Motor neuron (in vitro differentiated cells): Measurements from ENCODE around the gene YIPF1. TPM values are rescaled to one million over a fixed set of nuclear protein-coding genes. Genes with fewer than 3 reads are reported as not detected.
A peak's percentile ranks its signal among the peaks of the same experiment; 100 is the strongest.

ENCODE experiments used
- ATAC-seq, 8 experiments: fragments of 200-7000 bp; cut with Tn5 transposase; replicated peaks in 6 of 8; 2 replicates each; pipeline ENCODE4 v1.8.0; 2021; ENCODE audit warnings: mild to moderate bottlenecking in 8 of 8, moderate library complexity in 8 of 8
- H3K27ac ChIP-seq, 2 donors: fragments of 250-450 bp; sonication (Bioruptor Pico); 2 replicates each; pipeline ENCODE4 v1.9.0; 2021; ENCODE audit warnings: antibody characterized with exemption in 2 of 2, mild to moderate bottlenecking in 2 of 2, moderate library complexity in 1 of 2
- H3K4me1 ChIP-seq, 2 donors: fragments of 250-450 bp; sonication (Bioruptor Pico); replicated peaks in 1 of 2; 2 replicates each; pipeline ENCODE4 v1.6.1; 2021; ENCODE audit warnings: antibody characterized with exemption in 2 of 2, mild to moderate bottlenecking in 2 of 2, moderate library complexity in 1 of 2
- H3K4me3 ChIP-seq, 5 donors: fragments of 250-450 bp; sonication (Bioruptor Pico); 2 replicates each; pipeline ENCODE4 v1.9.0; 2021; ENCODE audit warnings: antibody characterized with exemption in 5 of 5, mild to moderate bottlenecking in 5 of 5, moderate library complexity in 4 of 5
- WGBS, 10 experiments: fragments of 450-650 bp; shearing (Covaris generic); methylation state at CpG; one replicate each; pipeline ENCODE4 v1.0.0; 2022; 5-methylcytosine and 5-hydroxymethylcytosine counted together
- in situ Hi-C, 9 experiments: fragments of 400-800 bp; cut with MboI; loops; one replicate each; pipeline ENCODE4 v1.15.0; 2021; ENCODE audit warnings: low sequenced_read_pairs in 9 of 9, low pct_unique_long_range_greater_than_20kb in 2 of 9; ENCODE audit not compliant: unreplicated experiment in 9 of 9
- total RNA-seq, 8 experiments: library from RNA; unstranded; fragments of 300-600 nt; gene quantifications; 2 replicates each; pipeline versions ENCODE4 v1.2.3 to v1.2.4, GENCODE V29; 2022

The YIPF1 gene
- 10 to 100 TPM; 18.4 to 41.4 (median 34.6) TPM for total RNA-seq

- WGBS, 10 experiments: 0 to 28% (median 6%) methylated on average over 1 to 51 of the region's 62 CpGs
- Histone ChIP-seq H3K27ac (no peak within 1 kb of the TSS), H3K4me3 (peak within 1 kb of the TSS; percentile 61 to 85 (median 72)), H3K4me1 (peaks cover 4 to 5% of the 10 kb centered on the region in 2 donors)
- peak; percentile 97 to 100 (median 100) for ATAC-seq
- in situ Hi-C loops: no loop called here
These were observed at the start of gene YIPF1 for GRCh38 chr1:53889304-53890298. Gene YIPF1 (minus strand): TSS chr1:53889797. CDS start chr1:53888937, 860 bp downstream.

GRCh38 chr1:53938136-53938830 lies 48.7 kb upstream of the YIPF1 start:
- no peaks in the 10 kb centered on the region for H3K4me1 ChIP-seq
- H3K27ac ChIP-seq: no peak overlapping the region
- no peak overlapping the region for H3K4me3 ChIP-seq
- ATAC-seq: no peak
- in situ Hi-C loops: no loop called here
- 83 to 100% (median 94%) methylated on average over 1 to 4 of the region's 4 CpGs for WGBS, 10 experiments

GRCh38 chr1:53936430-53936829 lies 46.8 kb upstream of the YIPF1 start:
- in situ Hi-C loops: no loop called here
- no peaks in the 10 kb centered on the region for H3K4me1 ChIP-seq
- H3K27ac ChIP-seq: no peak overlapping the region
- no peak overlapping the region for H3K4me3 ChIP-seq
- no peak for ATAC-seq
- 82 to 100% (median 87%) methylated on average over 1 of the region's 1 CpG for WGBS, 10 experiments

DNA sequence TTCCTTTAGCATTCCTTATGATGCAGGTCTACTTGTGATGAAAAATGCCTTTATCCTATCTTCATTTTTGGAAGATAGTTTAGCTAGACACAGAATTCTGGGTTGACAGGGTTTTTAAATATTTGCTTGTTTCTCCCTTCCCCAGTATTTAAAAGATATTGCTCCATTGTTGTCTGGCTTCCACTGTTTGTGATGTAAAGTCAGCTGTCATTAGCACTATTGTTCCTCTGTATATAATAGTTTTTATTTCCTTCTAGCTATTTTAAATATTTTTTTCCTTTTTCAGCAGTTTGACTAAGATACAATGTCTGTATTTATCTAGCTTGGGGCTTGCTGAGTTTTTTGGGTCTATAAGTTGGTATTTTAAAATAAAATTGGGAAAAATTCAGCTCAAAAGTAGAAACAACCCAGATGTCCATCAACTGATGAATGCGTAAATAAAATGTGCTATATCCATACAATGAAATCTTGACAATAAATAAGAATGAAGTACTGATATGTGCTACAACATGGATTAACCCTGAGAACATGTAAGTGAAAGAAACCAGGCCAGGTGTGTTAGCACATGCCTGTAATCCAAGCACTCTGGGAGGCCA lies 44.7 kb upstream of the YIPF1 start:
- no peak overlapping the region for H3K4me3 ChIP-seq
- in situ Hi-C loops: no loop called here
- no peak for ATAC-seq
- H3K27ac ChIP-seq: no peak overlapping the region
- 83 to 100% (median 100%) methylated on average over 1 of the region's 1 CpG for WGBS, 10 experiments
- no peaks in the 10 kb centered on the region for H3K4me1 ChIP-seq

- ATAC-seq: no peak
- no peak overlapping the region for H3K4me3 ChIP-seq
- 88 to 100% (median 100%) methylated on average over 2 of the region's 2 CpGs for WGBS, 10 experiments
- H3K27ac ChIP-seq: no peak overlapping the region
- in situ Hi-C loops: no loop called here
- no peaks in the 10 kb centered on the region for H3K4me1 ChIP-seq
These were observed 41.9 kb upstream of the YIPF1 start for GRCh38 chr1:53931523-53931922.

GRCh38 chr1:53930932-53931331 lies 41.3 kb upstream of the YIPF1 start:
- WGBS, 10 experiments: 53 to 100% (median 98%) methylated on average over 2 to 3 of the region's 3 CpGs
- H3K4me3 ChIP-seq: no peak overlapping the region
- no peak for ATAC-seq
- H3K4me1 ChIP-seq: no peaks in the 10 kb centered on the region
- in situ Hi-C loops: no loop called here
- H3K27ac ChIP-seq: no peak overlapping the region

- in situ Hi-C loops: no loop called here
- WGBS, 10 experiments: 5 to 100% (median 93%) methylated on average over 1 to 2 of the region's 2 CpGs
- no peak overlapping the region for H3K27ac ChIP-seq
- no peak overlapping the region for H3K4me3 ChIP-seq
- peak in 1 of 8 experiments; percentile 75 for ATAC-seq
- no peaks in the 10 kb centered on the region for H3K4me1 ChIP-seq
These were observed 39.8 kb upstream of the YIPF1 start for GRCh38 chr1:53929246-53929960.

DNA sequence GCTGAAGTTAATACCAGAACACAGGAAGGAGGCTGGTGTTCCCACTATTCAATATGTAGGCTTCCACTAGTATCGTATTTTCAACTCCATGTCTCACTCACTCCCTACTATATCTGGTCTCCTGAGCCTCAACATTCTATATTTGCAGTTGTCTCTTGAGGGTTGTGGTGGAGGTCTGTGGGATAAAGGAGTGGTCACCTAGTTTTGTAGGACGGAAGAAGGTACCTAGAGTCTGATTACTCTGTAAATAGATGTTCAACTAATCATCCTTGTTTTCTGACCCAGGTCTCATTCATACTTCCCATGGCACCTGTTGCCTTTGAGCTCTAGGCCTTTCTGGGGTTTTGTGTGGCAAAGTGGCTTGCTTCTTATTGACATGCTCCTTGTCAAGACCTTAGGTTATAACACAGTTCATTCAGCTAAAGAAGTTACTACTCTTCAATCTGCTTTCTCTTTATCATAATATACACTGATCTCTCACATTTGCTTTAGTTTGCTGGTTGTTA lies 37.8 kb upstream of the YIPF1 start:
- H3K27ac ChIP-seq: no peak overlapping the region
- no peak for ATAC-seq
- no peaks in the 10 kb centered on the region for H3K4me1 ChIP-seq
- H3K4me3 ChIP-seq: no peak overlapping the region
- in situ Hi-C loops: no loop called here
- WGBS, 10 experiments: 74 to 100% (median 100%) methylated on average over 1 to 2 of the region's 2 CpGs; no CpG with 5 or more reads in 2 of the 10 experiments

GRCh38 chr1:53919675-53920066 lies 30.1 kb upstream of the YIPF1 start:
- Histone ChIP-seq H3K4me1 (peaks cover 0 to 2% of the 10 kb centered on the region in 2 donors), H3K27ac (no peak overlapping the region), H3K4me3 (no peak overlapping the region)
- WGBS, 10 experiments: 64 to 100% (median 93%) methylated on average over 1 to 3 of the region's 3 CpGs; no CpG with 5 or more reads in 3 of the 10 experiments
- no peak for ATAC-seq
- in situ Hi-C loops: no loop called here

DNA sequence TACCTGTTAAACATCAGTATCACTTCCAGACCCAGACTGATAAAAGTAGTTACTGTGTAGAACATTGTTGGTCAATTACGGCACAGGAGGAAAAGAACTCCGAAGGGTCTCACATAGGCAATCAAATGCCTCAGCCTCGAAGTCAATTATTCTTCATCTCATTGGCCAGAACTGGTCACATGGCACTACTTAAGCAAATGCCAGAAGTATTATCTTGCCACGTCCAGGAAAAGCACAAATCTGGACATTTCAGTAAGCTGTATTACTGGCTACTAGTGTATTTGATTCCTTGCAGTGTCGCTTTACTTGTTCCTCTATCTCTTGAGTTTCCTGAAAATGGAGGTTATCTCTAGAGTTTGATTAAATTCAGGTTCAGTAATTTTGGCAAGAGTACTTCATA lies 28.7 kb upstream of the YIPF1 start:
- in situ Hi-C loops: no loop called here
- H3K4me1 ChIP-seq: peaks cover 2 to 9% of the 10 kb centered on the region in 2 donors
- ATAC-seq: no peak
- no peak overlapping the region for H3K4me3 ChIP-seq
- WGBS, 10 experiments: 60 to 100% (median 96%) methylated on average over 1 to 5 of the region's 5 CpGs
- H3K27ac ChIP-seq: no peak overlapping the region

GRCh38 chr1:53913352-53914033 lies 23.9 kb upstream of the YIPF1 start:
- in situ Hi-C loops: no loop called here
- Histone ChIP-seq H3K4me3 (no peak overlapping the region), H3K27ac (peak overlapping the region in 1 of 2 donors; percentile 13), H3K4me1 (peaks cover 2 to 12% of the 10 kb centered on the region in 2 donors)
- peak in 4 of 8 experiments; percentile 29 to 71 (median 56) for ATAC-seq
- WGBS, 10 experiments: 50 to 100% (median 71%) methylated on average over 1 to 5 of the region's 5 CpGs; no CpG with 5 or more reads in 1 of the 10 experiments

GRCh38 chr1:53911442-53911841 lies 21.8 kb upstream of the YIPF1 start:
- WGBS, 10 experiments: 93 to 100% (median 100%) methylated on average over 2 to 4 of the region's 4 CpGs; no CpG with 5 or more reads in 1 of the 10 experiments
- H3K27ac ChIP-seq: no peak overlapping the region
- no peak for ATAC-seq
- H3K4me3 ChIP-seq: no peak overlapping the region
- in situ Hi-C loops: no loop called here
- peaks cover 2 to 12% of the 10 kb centered on the region in 2 donors for H3K4me1 ChIP-seq
